HepG2 (cell line): ENCODE measurements around the gene TBX21. TPM values are rescaled to one million over a fixed set of nuclear protein-coding genes. Genes with fewer than 3 reads are reported as not detected.
A peak's percentile ranks its signal among the peaks of the same experiment; 100 is the strongest.

Experiments
- AGO1 ChIP-seq: fragments of 200-400 bp; formaldehyde crosslinking; IDR thresholded peaks from 2 replicates; pipeline ENCODE4 v1.6.1; 2017; ENCODE audit warnings: mild to moderate bottlenecking, low read depth, low read length, moderate library complexity; ENCODE audit not compliant: poor library complexity, severe bottlenecking
- ARID3A ChIP-seq: IDR thresholded peaks from 2 replicates; pipeline ENCODE4 v1.6.1; 2012; ENCODE audit warnings: low read depth, low read length, improper control_type of control experiment
- BATF2 ChIP-seq: sonication (generic); formaldehyde crosslinking; IDR thresholded peaks from 2 replicates; pipeline ENCODE4 v1.8.0; 2022; ENCODE audit warnings: mild to moderate bottlenecking, missing genetic modification reagents, moderate library complexity
- FOSL2 ChIP-seq: sonication (generic); formaldehyde crosslinking; IDR thresholded peaks from 2 replicates; pipeline ENCODE4 v1.4.0; 2020; ENCODE audit warnings: missing genetic modification reagents
- FOXC1 ChIP-seq: sonication (generic); formaldehyde crosslinking; IDR thresholded peaks from 2 replicates; pipeline ENCODE4 v1.8.0; 2022; ENCODE audit warnings: mild to moderate bottlenecking, missing genetic modification reagents, borderline replicate concordance
- FOXJ3 ChIP-seq: sonication (generic); formaldehyde crosslinking; IDR thresholded peaks from 2 replicates; pipeline ENCODE4 v1.4.0; 2020; ENCODE audit warnings: missing genetic modification reagents, mild to moderate bottlenecking, borderline replicate concordance
- HMG20B ChIP-seq: conservative IDR thresholded peaks from 2 replicates; pipeline ENCODE4 v1.6.1; 2016; ENCODE audit warnings: missing genetic modification reagents, missing compliant biosample characterization
- IKZF4 ChIP-seq: sonication (generic); formaldehyde crosslinking; IDR thresholded peaks from 2 replicates; pipeline ENCODE4 v1.5.1; 2020; ENCODE audit warnings: borderline replicate concordance, mild to moderate bottlenecking, low read depth, missing genetic modification reagents; ENCODE audit errors: not compliant biosample characterization
- KLF16 ChIP-seq, 2 experiments: sonication (generic) in 1 of 2; formaldehyde crosslinking in 1 of 2; IDR thresholded peaks; 2 replicates each; pipeline versions ENCODE4 v1.6.1 to v1.8.0; 2016 to 2023; ENCODE audit warnings: missing genetic modification reagents in 2 of 2, missing compliant biosample characterization in 1 of 2
- MXI1 ChIP-seq: IDR thresholded peaks from 3 replicates; pipeline ENCODE4 v1.6.1; 2012; ENCODE audit warnings: low read depth, low read length, inconsistent platforms, borderline replicate concordance
- PCBP2 ChIP-seq: fragments of 200-400 bp; formaldehyde crosslinking; optimal IDR thresholded peaks from 2 replicates; pipeline ENCODE3; 2018; ENCODE audit warnings: low read length, low read depth; ENCODE audit not compliant: poor library complexity, severe bottlenecking
- RFXANK ChIP-seq: IDR thresholded peaks from 2 replicates; pipeline ENCODE4 v1.6.1; 2016
- SAFB2 ChIP-seq: sonication (generic); formaldehyde crosslinking; IDR thresholded peaks from 2 replicates; pipeline ENCODE4 v1.5.1; 2020; ENCODE audit warnings: missing genetic modification reagents, low read depth, mild to moderate bottlenecking, borderline replicate concordance
- SMAD9 ChIP-seq: sonication (generic); formaldehyde crosslinking; IDR thresholded peaks from 2 replicates; pipeline ENCODE4 v1.5.1; 2020; ENCODE audit warnings: mild to moderate bottlenecking, missing genetic modification reagents
- TIGD3 ChIP-seq: sonication (generic); formaldehyde crosslinking; IDR thresholded peaks from 2 replicates; pipeline ENCODE4 v1.5.1; 2020; ENCODE audit warnings: mild to moderate bottlenecking, missing genetic modification reagents, borderline replicate concordance
- USF2 ChIP-seq, 2 experiments: sonication (generic) in 1 of 2; formaldehyde crosslinking in 1 of 2; IDR thresholded peaks; 2 replicates each; pipeline versions ENCODE4 v1.5.1 to v1.6.1; 2011 to 2020; ENCODE audit warnings: borderline replicate concordance in 1 of 2, low read depth in 1 of 2, low read length in 1 of 2, mild to moderate bottlenecking in 1 of 2, missing genetic modification reagents in 1 of 2, moderate library complexity in 1 of 2
- ZNF598 ChIP-seq: sonication (generic); formaldehyde crosslinking; IDR thresholded peaks from 2 replicates; pipeline ENCODE4 v1.5.1; 2020; ENCODE audit warnings: mild to moderate bottlenecking, missing genetic modification reagents, borderline replicate concordance
- ZNF800 ChIP-seq: sonication (generic); formaldehyde crosslinking; IDR thresholded peaks from 2 replicates; pipeline ENCODE4 v1.4.0; 2020; ENCODE audit warnings: missing genetic modification reagents
- ZSCAN9 ChIP-seq: IDR thresholded peaks from 2 replicates; pipeline ENCODE4 v1.6.1; 2016; ENCODE audit warnings: borderline replicate concordance
- polyA plus RNA-seq, 8 experiments: library from polyadenylated mRNA; depleted of rRNA in 3 of 8; stranded (reverse) in 7 of 8; unstranded in 1 of 8; fragments of >200 nt; fragmentation: Illumina TruSeq in 4 of 8; extraction: Trizol in 4 of 8; gene quantifications; 2 replicates each; pipeline versions ENCODE4 v1.2.1 to v1.2.3, GENCODE V29; 2011 to 2016; ENCODE audit warnings: low read depth in 4 of 8, missing spikeins in 1 of 8, mixed read lengths in 1 of 8; ENCODE audit not compliant: insufficient read depth in 1 of 8
- total RNA-seq, 5 experiments: library from RNA; depleted of rRNA; stranded (reverse); fragments of >200 nt; fragmentation: Illumina TruSeq; extraction: Trizol; gene quantifications; 2 replicates each; pipeline ENCODE4 v1.2.3, GENCODE V29; 2016; ENCODE audit warnings: low read depth in 1 of 5

Gene TBX21
- total and polyA plus RNA-seq, 2 of the 13 experiments (the other 11 are each of a cell fraction or from before 2014, with no cell fraction given) = not detected

GRCh38 chr17:47733047-47733673, at the start of gene TBX21 (continued):
- TF ChIP-seq KLF16 (CRISPR knock-in tag; IDR thresholded peaks at IDR 0.05) = peak; percentile 19 to 30; a peak in 1 of 4 replicates
- no peak for TF ChIP-seq USF2 (IDR thresholded peaks at IDR 0.05; ENCODE audit: low read depth, low read length)
- no peak for TF ChIP-seq USF2 (CRISPR knock-in tag; IDR thresholded peaks at IDR 0.05; ENCODE audit: borderline replicate concordance)
- peak; percentile 96 for TF ChIP-seq ZNF800
- TF ChIP-seq BATF2 = 0 out of 2 replicates have a peak, but pooled peaks have one; percentile 44
- peak; percentile 83; the same call in 1 of the 2 replicates for TF ChIP-seq SAFB2 (CRISPR knock-in tag)
- TF ChIP-seq MXI1 = no peak
- TF ChIP-seq HMG20B (CRISPR knock-in tag) = 0 out of 2 replicates have a peak, but pooled peaks have one; percentile 33
- no peak for TF ChIP-seq ZSCAN9 (CRISPR knock-in tag)
- TF ChIP-seq FOXC1 = 0 out of 2 replicates have a peak, but pooled peaks have one; percentile 26
- peak; percentile 8 for TF ChIP-seq IKZF4 (CRISPR knock-in tag)
- no peak for TF ChIP-seq ARID3A
- TF ChIP-seq FOXJ3 = no peak
- no peak for TF ChIP-seq RFXANK
- no peak for TF ChIP-seq ZNF598 (CRISPR knock-in tag)
- no peak for TF ChIP-seq TIGD3 (CRISPR knock-in tag)
- no peak for TF ChIP-seq AGO1
- TF ChIP-seq PCBP2 = no peak
- TF ChIP-seq SMAD9 (CRISPR knock-in tag) = no peak
- TF ChIP-seq FOSL2 (CRISPR knock-in tag) = peak; percentile 6; the same call in 1 of the 2 replicates
